ENCODE results near the gene LRBA. TPM values are rescaled to one million over a fixed set of nuclear protein-coding genes. Genes with fewer than 3 reads are reported as not detected.

LRBA gene
- total RNA-seq, 1 experiment from 2014 or later: 55.3 TPM

DNA sequence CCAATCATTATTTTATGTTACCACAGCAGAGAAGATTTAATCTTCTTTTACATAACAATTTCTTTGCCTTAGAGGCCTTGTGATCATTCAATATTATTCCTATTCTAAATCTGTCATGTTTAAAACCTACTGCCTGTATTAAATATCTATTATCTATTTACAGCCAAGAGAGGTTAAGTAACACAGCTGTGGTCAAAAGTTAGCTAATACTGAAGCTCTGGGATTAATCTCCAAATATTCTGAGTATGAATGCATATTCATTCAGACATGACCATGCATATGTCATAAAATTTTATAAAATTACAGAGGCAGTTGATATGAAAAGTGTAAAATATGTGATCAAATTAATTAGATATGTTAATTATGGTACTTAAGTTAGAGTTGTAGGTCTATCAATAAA, 621.0 kb downstream of the LRBA start:
- Histone ChIP-seq H3K56ac (ENCODE audit: insufficient read length, low read depth, low read length) (no peak overlapping the region), H3K4me1 (ENCODE audit: insufficient read depth, low read length) (no peaks in the 10 kb centered on the region), H2BK12ac (ENCODE audit: insufficient read length, low read depth, low read length) (no peak overlapping the region), H3K27ac (ENCODE audit: insufficient read length, low read depth, low read length) (no peak overlapping the region), H4K91ac (ENCODE audit: insufficient read length, low read depth, low read length) (no peak overlapping the region), H3K18ac (ENCODE audit: insufficient read length, low read depth, low read length) (no peak overlapping the region), H2AFZ (ENCODE audit: low read length) (no peak overlapping the region), H3K4me2 (ENCODE audit: insufficient read depth, insufficient read length, low read length) (no peak overlapping the region), H4K8ac (replicated peaks; ENCODE audit: insufficient read length, low read depth, low read length) (no peak overlapping the region), H2AK5ac (ENCODE audit: insufficient read length, low read length) (no peak overlapping the region), H3K9ac (ENCODE audit: extremely low read depth, insufficient read length, low read length) (no peak overlapping the region), H4K5ac (ENCODE audit: insufficient read length, low read depth, low read length) (no peak overlapping the region), H3K79me2 (ENCODE audit: insufficient read depth, low read length) (no peaks in the 10 kb centered on the region), H3K79me1 (ENCODE audit: insufficient read depth, low read depth, low read length, poor library complexity, severe bottlenecking) (no peaks in the 10 kb centered on the region), H2BK5ac (ENCODE audit: insufficient read length, low read length) (no peak overlapping the region), H3K23ac (ENCODE audit: insufficient read length, low read depth, low read length) (no peak overlapping the region), H2BK20ac (ENCODE audit: low read depth, low read length, poor library complexity, severe bottlenecking) (no peak overlapping the region), H3T11ph (ENCODE audit: low read length) (no peak overlapping the region), H3K14ac (ENCODE audit: insufficient read depth, low read length) (no peak overlapping the region), H3K4ac (ENCODE audit: low read depth, low read length) (no peak overlapping the region), H3K27me3 (ENCODE audit: insufficient read depth, low read length) (no peaks in the 10 kb centered on the region), H3K9me3 (ENCODE audit: control insufficient read depth, low read depth, low read length) (no peaks in the 10 kb centered on the region), H2BK120ac (ENCODE audit: low read depth, low read length, poor library complexity, severe bottlenecking) (no peak overlapping the region), H3K23me2 (ENCODE audit: insufficient read length, low read depth, low read length, poor library complexity, severe bottlenecking) (no peaks in the 10 kb centered on the region), H4K20me1 (ENCODE audit: control insufficient read depth, insufficient read depth, insufficient read length) (no peaks in the 10 kb centered on the region), H2BK15ac (ENCODE audit: low read depth, low read length) (no peak overlapping the region)
- TF ChIP-seq, protein P1, sequence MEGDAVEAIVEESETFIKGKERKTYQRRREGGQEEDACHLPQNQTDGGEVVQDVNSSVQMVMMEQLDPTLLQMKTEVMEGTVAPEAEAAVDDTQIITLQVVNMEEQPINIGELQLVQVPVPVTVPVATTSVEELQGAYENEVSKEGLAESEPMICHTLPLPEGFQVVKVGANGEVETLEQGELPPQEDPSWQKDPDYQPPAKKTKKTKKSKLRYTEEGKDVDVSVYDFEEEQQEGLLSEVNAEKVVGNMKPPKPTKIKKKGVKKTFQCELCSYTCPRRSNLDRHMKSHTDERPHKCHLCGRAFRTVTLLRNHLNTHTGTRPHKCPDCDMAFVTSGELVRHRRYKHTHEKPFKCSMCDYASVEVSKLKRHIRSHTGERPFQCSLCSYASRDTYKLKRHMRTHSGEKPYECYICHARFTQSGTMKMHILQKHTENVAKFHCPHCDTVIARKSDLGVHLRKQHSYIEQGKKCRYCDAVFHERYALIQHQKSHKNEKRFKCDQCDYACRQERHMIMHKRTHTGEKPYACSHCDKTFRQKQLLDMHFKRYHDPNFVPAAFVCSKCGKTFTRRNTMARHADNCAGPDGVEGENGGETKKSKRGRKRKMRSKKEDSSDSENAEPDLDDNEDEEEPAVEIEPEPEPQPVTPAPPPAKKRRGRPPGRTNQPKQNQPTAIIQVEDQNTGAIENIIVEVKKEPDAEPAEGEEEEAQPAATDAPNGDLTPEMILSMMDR (conservative IDR thresholded peaks at IDR 0.05): no peak
- H3K4me3 Mint-ChIP-seq: no peak overlapping the region
- no peaks in the 10 kb centered on the region for H3K27me3 Mint-ChIP-seq (ENCODE audit: low read depth)
- H3K36me3 Mint-ChIP-seq (ENCODE audit: insufficient read depth in 1 of 3, low read depth in 3 of 3): peaks cover 0 to 5% (median 4%) of the 10 kb centered on the region in 3 experiments; a peak in 4 of 7 replicates
- H3K9me3 Mint-ChIP-seq: no peaks in the 10 kb centered on the region; a peak in 2 of 5 replicates
- no peaks in the 10 kb centered on the region for H3K4me1 Mint-ChIP-seq
- no peak for DNase-seq
- H3K27ac Mint-ChIP-seq: no peak overlapping the region
